WTC11 (cell line): ENCODE results near the gene HMCES. TPM values are rescaled to one million over a fixed set of nuclear protein-coding genes. Genes with fewer than 3 reads are reported as not detected.

Experiments used
- ATAC-seq: fragments of 200-7000 bp; cut with Tn5 transposase; 2 replicates; pipeline ENCODE4 v1.10.0; 2021; ENCODE audit warnings: mild to moderate bottlenecking, moderate library complexity
- CTCF ChIA-PET: fragments of 300-600 bp; sonication (Branson Sonifier 250); formaldehyde crosslinking; loops from one replicate; lab custom pipeline; 2021; ENCODE audit warnings: antibody characterized with exemption; lab: Charles Lee
- POLR2A ChIA-PET: fragments of 350-600 bp; sonication (Branson Sonifier 250); formaldehyde crosslinking; loops from one replicate; lab custom pipeline; 2021; ENCODE audit warnings: antibody characterized with exemption; lab: Charles Lee
- DNase-seq: peaks from one replicate; pipeline ENCODE4 v3.0.0; 2021; ENCODE audit warnings: low spot score
- H3K27ac Mint-ChIP-seq: 2 replicates; pipeline ENCODE4 v1.8.0; 2021; ENCODE audit warnings: mixed read lengths
- H3K27me3 Mint-ChIP-seq: 2 replicates; pipeline ENCODE4 v1.8.0; 2021; ENCODE audit warnings: low read depth, mild to moderate bottlenecking, moderate library complexity, mixed read lengths
- H3K36me3 Mint-ChIP-seq: 2 replicates; pipeline ENCODE4 v1.8.0; 2021; ENCODE audit warnings: mixed read lengths
- H3K4me1 Mint-ChIP-seq: 2 replicates; pipeline ENCODE4 v1.8.0; 2022; ENCODE audit warnings: mixed read lengths
- H3K4me3 Mint-ChIP-seq: 2 replicates; pipeline ENCODE4 v1.8.0; 2021; ENCODE audit warnings: mild to moderate bottlenecking, moderate library complexity, mixed read lengths
- H3K9me3 Mint-ChIP-seq: 2 replicates; pipeline ENCODE4 v1.8.0; 2021; ENCODE audit warnings: mixed read lengths
- CDX4 ChIP-seq: fragments of 250-450 bp; sonication (Bioruptor Pico); IDR thresholded peaks from 2 replicates; pipeline ENCODE4 v1.9.0; 2021; ENCODE audit warnings: moderate library complexity, mild to moderate bottlenecking, inconsistent platforms, borderline replicate concordance
- ERG ChIP-seq: fragments of 250-450 bp; sonication (Bioruptor Pico); IDR thresholded peaks from 2 replicates; pipeline ENCODE4 v1.8.0; 2021; ENCODE audit warnings: mild to moderate bottlenecking
- FOXP1 ChIP-seq: sonication (generic); formaldehyde crosslinking; IDR thresholded peaks from 2 replicates; pipeline ENCODE4 v1.8.0; 2022; ENCODE audit warnings: missing genetic modification reagents, mild to moderate bottlenecking, moderate library complexity, borderline replicate concordance
- FOXP4 ChIP-seq: sonication (generic); formaldehyde crosslinking; IDR thresholded peaks from 2 replicates; pipeline ENCODE4 v1.8.0; 2022; ENCODE audit warnings: mild to moderate bottlenecking, missing genetic modification reagents
- GRHL2 ChIP-seq: fragments of 250-450 bp; sonication (Bioruptor Pico); IDR thresholded peaks from 2 replicates; pipeline ENCODE4 v1.8.0; 2022; ENCODE audit warnings: mild to moderate bottlenecking, moderate library complexity; ENCODE audit not compliant: insufficient replicate concordance, severe bottlenecking
- MLX ChIP-seq: sonication (generic); formaldehyde crosslinking; IDR thresholded peaks from 2 replicates; pipeline ENCODE4 v1.8.1; 2023; ENCODE audit warnings: mild to moderate bottlenecking, missing genetic modification reagents, moderate library complexity
- NFATC4 ChIP-seq: fragments of 250-450 bp; sonication (Bioruptor Pico); IDR thresholded peaks from 2 replicates; pipeline ENCODE4 v1.9.0; 2021; ENCODE audit warnings: mild to moderate bottlenecking
- NR2C2 ChIP-seq: sonication (generic); formaldehyde crosslinking; IDR thresholded peaks from 2 replicates; pipeline ENCODE4 v1.8.0; 2022; ENCODE audit warnings: mild to moderate bottlenecking, missing genetic modification reagents
- OVOL2 ChIP-seq: fragments of 250-450 bp; sonication (Bioruptor Pico); IDR thresholded peaks from 2 replicates; pipeline ENCODE4 v1.9.0; 2021; ENCODE audit warnings: mild to moderate bottlenecking, borderline replicate concordance
- PRDM15 ChIP-seq: sonication (generic); formaldehyde crosslinking; IDR thresholded peaks from 2 replicates; pipeline ENCODE4 v1.8.0; 2022; ENCODE audit warnings: missing genetic modification reagents
- RORB ChIP-seq: fragments of 250-450 bp; sonication (Bioruptor Pico); IDR thresholded peaks from 2 replicates; pipeline ENCODE4 v1.9.0; 2021; ENCODE audit warnings: mild to moderate bottlenecking
- SP1 ChIP-seq: sonication (generic); formaldehyde crosslinking; conservative IDR thresholded peaks from 2 replicates; pipeline ENCODE4 v1.8.1; 2022; ENCODE audit warnings: missing genetic modification reagents
- TEAD4 ChIP-seq: sonication (generic); formaldehyde crosslinking; IDR thresholded peaks from 2 replicates; pipeline ENCODE4 v1.8.0; 2022; ENCODE audit warnings: mild to moderate bottlenecking, missing genetic modification reagents
- USF1 ChIP-seq: sonication (generic); formaldehyde crosslinking; IDR thresholded peaks from 2 replicates; pipeline ENCODE4 v1.8.0; 2022; ENCODE audit warnings: mild to moderate bottlenecking, missing genetic modification reagents
- ZNF263 ChIP-seq: sonication (generic); formaldehyde crosslinking; IDR thresholded peaks from 2 replicates; pipeline ENCODE4 v1.8.1; 2022; ENCODE audit warnings: low read depth, mild to moderate bottlenecking, moderate library complexity, missing genetic modification reagents
- ZNF281 ChIP-seq: sonication (generic); formaldehyde crosslinking; IDR thresholded peaks from 2 replicates; pipeline ENCODE4 v1.8.0; 2023; ENCODE audit warnings: mild to moderate bottlenecking, missing genetic modification reagents
- ZNF317 ChIP-seq: sonication (generic); formaldehyde crosslinking; IDR thresholded peaks from 2 replicates; pipeline ENCODE4 v1.8.1; 2023; ENCODE audit warnings: low read depth, mild to moderate bottlenecking, moderate library complexity, missing genetic modification reagents, borderline replicate concordance
- ZNF512 ChIP-seq: sonication (generic); formaldehyde crosslinking; IDR thresholded peaks from 2 replicates; pipeline ENCODE4 v1.8.1; 2022; ENCODE audit warnings: missing genetic modification reagents, borderline replicate concordance
- ZNF532 ChIP-seq: fragments of 250-450 bp; sonication (Bioruptor Pico); IDR thresholded peaks from 2 replicates; pipeline ENCODE4 v1.9.0; 2021; ENCODE audit warnings: mild to moderate bottlenecking, borderline replicate concordance
- total RNA-seq: library from RNA; stranded (reverse); gene quantifications from 3 replicates; pipeline ENCODE4 v1.2.3, GENCODE V29; 2021

HMCES gene
- total RNA-seq, 1 experiment from 2014 or later = 47.7 TPM

GRCh38 chr3:129234441-129234840, 44.2 kb upstream of the HMCES start:
- ChIA-PET CTCF (interaction anchor here (0.7 kb wide), 1 partner anchor 79 kb away, joined by 4 read pairs; no protein-coding TSS in a partner anchor), POLR2A (no interaction called here)
- Mint-ChIP-seq H3K4me1 (peaks cover 4% of the 10 kb centered on the region), H3K9me3 (0 out of 2 replicates have a peak, but pooled peaks cover 4% of the 10 kb centered on the region), H3K4me3 (no peak overlapping the region), H3K36me3 (no peaks in the 10 kb centered on the region), H3K27ac (no peak overlapping the region; the same call in 1 of the 2 replicates), H3K27me3 (no peaks in the 10 kb centered on the region)
- TF ChIP-seq NFATC4 (CRISPR knock-in tag) (no peak), OVOL2 (CRISPR knock-in tag) (no peak), ERG (no peak), PRDM15 (no peak), ZNF532 (no peak), MLX (CRISPR knock-in tag) (no peak), USF1 (CRISPR knock-in tag) (no peak), CDX4 (CRISPR knock-in tag) (no peak), NR2C2 (CRISPR knock-in tag) (no peak), ZNF263 (no peak), RORB (CRISPR knock-in tag) (no peak), ZNF317 (CRISPR knock-in tag) (no peak), FOXP4 (no peak), ZNF512 (no peak), ZNF281 (no peak), TEAD4 (CRISPR knock-in tag) (no peak), FOXP1 (CRISPR knock-in tag) (no peak), GRHL2 (CRISPR knock-in tag) (no peak), SP1 (CRISPR knock-in tag) (no peak)
- DNase-seq (no peak), ATAC-seq (no peak)
